Stimulated activated CD4-positive, alpha-beta T cell treated with anti-CD3 and anti-CD28 coated beads, Interleukin-12 subunit alpha, Interleukin-12 subunit beta, amount 100 ng/mL, for 48 hours (primary cell): ENCODE measurements around the gene ASIP.

ENCODE experiments used
- DNase-seq, 3 donors: peaks; one replicate each; pipeline ENCODE4 v3.0.0-alpha.2; 2020; ENCODE audit warnings: low read depth in 2 of 3, low spot score in 1 of 3

The ASIP gene

DNA sequence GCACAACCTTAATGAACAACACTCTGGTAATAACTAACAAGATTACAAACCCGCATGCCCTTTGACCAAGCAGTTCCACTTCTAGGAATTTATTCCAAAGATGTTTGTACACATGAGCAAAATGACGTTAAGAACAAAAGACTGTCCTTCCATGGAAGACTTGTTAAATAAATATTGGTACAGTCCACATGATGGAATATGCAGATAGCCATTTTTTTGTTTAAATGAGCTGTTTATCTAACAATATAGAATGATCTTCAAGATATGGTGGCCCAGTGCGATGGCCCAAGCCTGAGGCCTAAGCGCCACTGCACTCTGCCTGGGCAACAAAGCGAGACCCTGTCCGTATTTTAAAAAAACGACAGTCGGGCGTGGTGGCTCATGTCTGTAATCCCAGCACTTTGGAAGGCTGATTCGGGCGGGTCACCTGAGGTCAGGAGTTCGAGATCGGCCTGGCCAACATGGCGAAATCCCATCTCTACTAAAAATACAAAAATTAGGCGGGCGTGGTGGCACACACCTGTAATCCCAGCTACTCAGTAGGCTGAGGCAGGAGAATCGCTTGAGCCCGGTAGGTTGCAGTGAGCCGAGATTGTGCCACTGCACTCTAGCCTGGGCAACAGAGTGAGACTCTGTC is 69.4 kb downstream of the ASIP start:
- DNase-seq: no peak

DNA sequence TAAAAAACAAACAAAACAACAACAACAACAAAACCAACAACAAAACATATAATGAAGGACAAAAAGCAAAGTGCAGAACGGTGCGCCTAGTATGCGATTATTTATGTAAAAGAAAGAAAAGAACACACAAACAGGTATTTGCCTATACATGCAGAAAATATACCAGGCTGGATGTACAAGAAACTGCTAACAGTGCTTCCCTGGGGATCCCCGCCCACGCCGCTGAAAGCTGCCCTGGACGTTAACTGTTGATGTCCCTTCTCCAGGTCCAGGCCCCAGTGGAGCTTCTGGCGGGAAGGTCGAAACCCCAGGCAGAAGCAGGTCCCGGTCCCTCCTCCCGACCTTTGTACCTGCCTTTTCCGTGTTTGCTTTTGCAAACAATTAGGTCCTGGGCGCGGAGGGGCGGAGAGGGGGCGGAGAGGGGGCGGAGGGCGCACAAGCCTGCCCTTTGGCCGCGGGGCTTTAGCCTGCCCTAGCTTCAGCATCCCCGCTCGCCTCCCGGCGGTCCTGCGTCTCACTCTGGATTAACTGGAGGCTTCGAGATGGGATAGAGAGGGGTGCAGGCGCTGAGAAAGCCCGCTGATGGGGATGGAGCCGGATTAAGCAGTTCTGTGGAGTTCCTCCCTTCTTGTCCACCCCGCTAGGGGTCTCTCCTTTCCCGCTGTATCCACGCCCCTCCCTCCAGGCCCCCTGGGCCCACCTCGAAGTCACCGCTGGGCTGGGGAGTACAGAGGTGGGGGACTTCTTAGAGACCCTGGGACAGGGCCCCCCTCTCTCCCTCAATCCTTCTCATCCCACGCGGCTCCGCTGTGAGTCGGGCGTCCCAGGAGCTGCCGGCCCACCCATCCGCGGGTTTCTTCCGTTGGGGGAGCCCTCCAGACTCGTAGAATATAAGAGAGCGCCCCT is 70.1 kb downstream of the ASIP start:
- no peak for DNase-seq

DNA sequence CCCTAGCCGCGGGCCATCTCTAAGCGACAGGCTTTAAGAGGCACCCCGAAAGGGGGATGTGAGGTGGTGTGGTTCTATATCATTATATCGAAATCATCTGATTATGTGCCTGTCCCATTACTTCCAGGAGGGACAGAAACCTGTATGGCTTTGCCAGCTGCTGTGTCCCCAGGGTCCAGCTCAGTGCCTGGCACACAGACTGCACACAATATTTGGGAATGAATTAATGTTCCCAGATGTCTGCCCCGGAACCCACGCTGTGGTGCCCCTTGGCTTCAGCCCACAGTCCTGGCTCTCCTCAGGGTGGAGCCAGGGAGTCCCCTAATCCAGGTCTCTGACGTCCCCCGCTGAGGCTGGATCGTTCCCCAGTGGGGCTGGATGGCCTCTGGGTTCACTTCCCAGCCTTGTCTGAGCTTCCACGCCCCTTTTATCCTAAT is 70.8 kb downstream of the ASIP start:
- no peak for DNase-seq

DNA sequence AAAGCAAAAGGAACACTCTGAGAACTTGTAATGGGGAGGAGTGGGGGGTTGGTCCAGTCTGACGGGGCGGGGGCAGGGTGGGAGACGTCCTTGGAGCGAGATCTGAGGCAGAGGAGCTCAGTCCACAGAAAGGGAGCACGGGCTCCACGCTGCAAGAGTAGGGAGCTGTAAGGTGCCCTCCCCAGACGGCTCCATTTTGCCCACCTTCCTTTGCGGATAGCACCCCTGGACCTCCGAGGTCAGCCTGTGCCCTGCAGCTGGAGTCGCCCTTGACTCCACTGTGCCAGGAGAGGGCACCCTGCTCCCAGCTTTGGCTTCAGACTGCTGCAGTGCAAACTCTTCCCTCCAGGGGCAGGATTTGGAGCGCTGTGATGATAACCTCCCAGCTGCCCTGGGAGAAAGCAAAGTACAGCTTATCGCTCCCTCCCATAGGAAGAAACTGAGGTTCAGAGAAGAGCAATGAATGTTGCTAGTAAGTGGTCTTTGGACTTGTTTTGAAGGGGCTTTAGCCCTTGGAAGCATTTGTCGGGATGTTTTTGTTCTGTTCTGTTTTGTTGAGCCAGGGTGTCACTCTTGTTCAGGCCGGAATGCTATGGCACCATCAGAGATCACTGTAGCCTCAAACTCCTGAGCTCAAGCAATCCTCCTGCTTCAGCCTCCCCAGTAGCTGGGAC is 71.5 kb downstream of the ASIP start:
- peak; percentile 80 to 92 (median 81) for DNase-seq

DNA sequence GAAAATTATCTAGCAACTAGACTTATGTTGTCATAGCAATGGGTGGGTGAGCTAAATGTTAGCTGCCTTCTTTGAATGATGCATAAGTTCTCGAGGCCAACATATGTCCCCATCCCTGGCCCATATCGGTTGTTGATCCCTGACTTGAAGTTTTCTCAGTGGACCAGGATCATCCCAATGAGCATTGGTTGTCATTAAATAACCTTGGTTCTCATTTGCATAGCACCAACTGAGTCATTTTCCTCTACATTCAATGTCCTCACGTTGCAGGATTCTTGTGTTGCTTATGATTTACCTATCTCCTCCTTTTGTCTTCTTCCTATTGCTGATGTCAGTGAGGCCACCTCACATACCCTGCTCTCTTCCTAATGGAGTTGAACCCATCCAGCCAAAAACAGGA is 74.0 kb downstream of the ASIP start:
- no peak for DNase-seq

DNA sequence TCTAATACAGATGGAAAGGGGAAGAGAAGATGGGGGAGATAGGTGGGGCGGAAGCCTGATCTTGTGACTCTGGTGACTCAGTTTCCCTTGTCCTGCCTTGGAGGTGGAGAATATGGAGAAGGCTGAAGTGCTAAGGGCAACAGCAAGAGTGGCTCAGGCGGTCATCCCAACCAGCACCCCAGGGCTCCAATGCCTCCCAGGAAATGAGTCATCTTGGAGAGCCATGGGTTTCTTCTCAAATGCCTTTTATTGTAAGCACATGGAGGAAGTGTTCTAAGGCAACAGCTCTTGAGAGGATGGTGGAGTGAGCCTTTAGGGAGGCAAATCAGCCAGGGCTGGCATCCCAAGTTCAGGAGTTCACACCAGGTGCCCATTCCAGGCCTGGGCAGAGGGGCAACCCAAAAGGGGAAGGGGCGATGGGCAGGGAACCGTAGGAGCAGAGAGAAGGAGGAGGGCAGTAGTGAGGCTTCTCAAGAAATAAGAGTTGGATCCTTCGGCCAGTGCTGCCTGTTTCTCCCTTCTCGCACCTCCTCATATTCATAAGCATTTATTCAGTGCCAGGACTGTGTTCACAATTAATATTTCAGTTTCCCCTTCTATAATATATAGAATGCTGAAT is 75.1 kb downstream of the ASIP start:
- no peak for DNase-seq
